ENCODE results near the gene ALPL. TPM values are rescaled to one million over a fixed set of nuclear protein-coding genes. Genes with fewer than 3 reads are reported as not detected.
"Not testable (repeated sequence)": the region's sequence is repeated elsewhere in the genome, so short reads cannot be mapped to it uniquely, and the experiment has no call there.

ALPL gene
- polyA plus RNA-seq, 3 donors: 2.8 to 51.4 (median 29.6) TPM

DNA sequence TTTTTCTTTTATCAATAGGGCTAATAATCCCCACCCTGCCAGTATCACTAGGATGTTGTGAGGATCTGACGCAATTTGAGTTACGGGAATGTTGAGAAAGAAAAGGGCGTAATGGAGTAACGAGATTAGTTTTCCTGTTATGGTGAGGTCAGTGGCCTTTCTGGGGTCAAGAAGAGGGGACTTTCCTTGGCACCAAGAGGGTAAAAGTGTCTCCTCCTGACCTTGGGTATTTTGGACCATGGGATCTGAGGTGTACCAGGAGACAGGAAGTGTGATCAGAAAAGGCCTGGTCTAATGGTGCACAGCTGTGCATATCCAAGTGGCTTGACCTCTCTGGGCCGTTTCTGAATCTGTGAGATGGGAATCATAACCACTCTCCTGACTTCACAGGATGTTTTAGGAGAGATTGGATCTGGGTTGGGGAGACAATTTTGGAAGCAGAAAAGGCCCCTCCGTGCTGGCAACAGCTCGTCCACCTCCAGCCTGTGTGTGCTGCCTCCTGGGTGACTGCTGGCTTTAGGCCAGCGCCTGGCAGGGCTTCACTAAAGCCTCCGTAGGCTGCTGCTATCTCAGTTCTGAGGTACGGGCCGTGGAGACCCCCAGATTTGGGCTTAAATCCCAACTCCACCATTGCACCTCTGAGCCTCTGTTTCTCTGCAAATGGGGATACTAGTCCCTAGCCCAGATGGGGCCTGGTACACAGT is 37.1 kb downstream of the ALPL start:
- H3K27ac ChIP-seq (ENCODE audit: low read depth, low read length): no peak overlapping the region
- 53 to 80% (median 65%) methylated on average over 11 of the region's 11 CpGs for WGBS, 3 donors

DNA sequence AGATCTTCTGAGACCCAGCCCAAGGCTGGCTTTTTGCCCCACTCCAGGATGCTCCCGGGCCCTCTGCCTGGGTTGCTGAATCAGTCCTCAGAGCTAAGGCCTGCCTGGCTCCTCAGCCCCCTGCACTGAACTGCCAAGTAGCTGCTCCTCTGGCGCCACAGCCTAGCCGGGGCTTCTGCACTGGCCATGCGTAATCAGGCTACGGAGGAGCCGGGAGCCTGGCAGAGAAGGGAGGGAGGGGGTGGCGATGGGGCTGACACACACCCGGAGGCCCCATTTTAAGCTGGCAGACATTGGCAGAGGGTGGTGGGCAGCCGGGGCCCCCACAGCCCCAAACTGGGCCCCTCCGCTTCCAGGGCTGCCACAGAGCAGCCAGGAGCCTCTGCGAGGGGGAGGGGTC is 38.7 kb downstream of the ALPL start:
- 77 to 87% (median 81%) methylated on average over 10 to 11 of the region's 11 CpGs for WGBS, 3 donors

DNA sequence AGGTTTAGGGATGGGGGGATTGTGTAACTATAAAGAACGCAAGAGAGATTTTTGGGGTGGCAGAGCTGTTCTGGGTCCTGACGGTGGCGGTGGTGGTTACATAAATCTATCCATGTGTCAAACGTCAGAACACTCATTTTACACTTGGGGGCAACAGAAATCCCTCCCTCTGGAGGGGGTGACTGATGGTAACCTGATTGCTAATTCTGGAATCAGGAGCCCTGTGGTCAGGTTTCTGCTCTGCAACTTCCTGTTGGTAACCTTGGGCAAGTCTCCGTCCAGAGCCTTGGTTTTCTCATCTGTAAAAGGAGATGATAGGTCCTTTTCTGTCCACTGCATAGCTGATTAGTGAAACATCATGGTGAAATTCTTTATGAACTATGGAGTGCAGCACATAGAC is 40.9 kb downstream of the ALPL start:
- H3K27ac ChIP-seq (ENCODE audit: low read depth, low read length): no peak overlapping the region

More for the DNA sequence above, 38.7 kb downstream of the ALPL start:
- H3K27ac ChIP-seq (ENCODE audit: low read depth, low read length): no peak overlapping the region

GRCh38 chr1:21550866-21551475 is 41.7 kb downstream of the ALPL start:
- H3K27ac ChIP-seq (ENCODE audit: low read depth, low read length): no peak overlapping the region
- WGBS, 3 donors: 62 to 85% (median 82%) methylated on average over 12 of the region's 12 CpGs

More for the DNA sequence above, 40.9 kb downstream of the ALPL start:
- WGBS, 3 donors: 41 to 54% (median 52%) methylated on average over 5 of the region's 5 CpGs

DNA sequence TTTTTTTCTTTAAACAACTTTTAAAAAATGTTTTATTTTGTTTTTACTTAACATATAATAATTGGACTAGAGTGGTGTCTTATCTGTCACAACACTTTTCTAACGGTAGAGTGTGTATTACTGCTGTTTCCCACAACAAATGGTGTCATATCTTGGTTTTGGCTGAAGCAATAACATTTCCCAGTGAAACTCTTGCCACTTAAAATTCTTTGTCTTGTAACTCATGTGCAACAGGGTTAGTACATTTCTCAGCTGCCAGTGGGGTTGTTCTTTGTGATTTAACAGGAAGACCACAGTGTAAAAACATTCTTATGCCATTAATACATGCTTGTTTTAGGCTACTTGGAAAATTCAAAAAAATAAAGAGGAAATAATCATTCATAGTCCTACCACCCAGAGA is 43.5 kb downstream of the ALPL start:
- H3K27ac ChIP-seq (ENCODE audit: low read depth, low read length): no peak overlapping the region
- 6 to 46% (median 15%) methylated on average over 1 of the region's 1 CpG for WGBS, 3 donors

- WGBS, 3 donors: 41 to 72% (median 47%) methylated on average over 8 of the region's 8 CpGs
- no peak overlapping the region for H3K27ac ChIP-seq (ENCODE audit: low read depth, low read length)
These were observed 44.1 kb downstream of the ALPL start for GRCh38 chr1:21553116-21553926.

- H3K27ac ChIP-seq (ENCODE audit: low read depth, low read length): no peak overlapping the region
- 68 to 87% (median 87%) methylated on average over 5 of the region's 5 CpGs for WGBS, 3 donors
These were observed 50.8 kb downstream of the ALPL start for GRCh38 chr1:21559788-21560567.

DNA sequence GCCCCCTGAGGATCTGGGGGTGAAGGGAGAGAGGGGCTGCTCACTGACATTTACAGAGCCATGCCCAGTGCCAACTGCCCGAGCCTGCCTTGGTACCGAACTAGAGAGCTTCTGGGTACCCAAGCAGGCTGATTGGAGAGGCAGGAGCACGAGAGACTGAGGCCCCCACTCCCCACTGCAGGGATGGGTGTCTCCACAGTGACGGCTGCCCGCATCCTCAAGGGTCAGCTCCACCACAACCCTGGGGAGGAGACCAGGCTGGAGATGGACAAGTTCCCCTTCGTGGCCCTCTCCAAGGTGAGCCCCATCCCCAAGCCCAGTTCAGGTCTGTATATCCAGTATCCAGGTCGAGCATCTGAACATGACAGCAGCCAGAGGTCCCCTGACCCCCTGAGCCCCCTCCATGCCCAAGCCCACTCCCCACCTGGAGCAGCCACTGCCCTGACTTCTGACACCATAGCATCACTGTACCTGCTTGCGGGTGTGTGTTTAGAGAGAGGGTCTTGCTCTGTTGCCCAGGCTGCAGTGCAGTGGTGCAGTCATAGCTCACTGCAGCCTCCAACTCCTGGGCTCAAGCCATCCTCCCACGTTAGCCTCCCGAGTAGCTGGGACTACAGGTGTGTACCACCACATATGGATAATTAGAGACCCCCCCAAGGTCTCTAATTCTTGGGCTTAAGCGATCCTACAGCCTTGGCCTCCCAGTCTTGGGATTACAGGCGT is 51.9 kb downstream of the ALPL start:
- H3K27ac ChIP-seq (ENCODE audit: low read depth, low read length): no peak overlapping the region
- WGBS, 3 donors: 89 to 94% (median 91%) methylated on average over 12 of the region's 12 CpGs

DNA sequence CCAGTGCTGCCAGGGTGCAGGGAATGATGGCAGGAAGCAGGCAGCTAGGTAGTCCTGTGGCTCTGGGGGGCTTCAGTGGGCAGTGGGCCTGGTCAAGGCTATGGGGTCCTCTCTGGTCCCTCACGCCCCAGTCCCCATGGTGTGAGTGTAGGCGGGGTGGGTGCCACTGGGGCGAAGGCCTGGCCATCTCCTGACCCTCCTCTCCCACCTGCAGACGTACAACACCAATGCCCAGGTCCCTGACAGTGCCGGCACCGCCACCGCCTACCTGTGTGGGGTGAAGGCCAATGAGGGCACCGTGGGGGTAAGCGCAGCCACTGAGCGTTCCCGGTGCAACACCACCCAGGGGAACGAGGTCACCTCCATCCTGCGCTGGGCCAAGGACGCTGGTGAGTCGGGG is 53.7 kb downstream of the ALPL start:
- no peak overlapping the region for H3K27ac ChIP-seq (ENCODE audit: low read depth, low read length)
- WGBS, 3 donors: 87 to 95% (median 94%) methylated on average over 15 of the region's 15 CpGs

DNA sequence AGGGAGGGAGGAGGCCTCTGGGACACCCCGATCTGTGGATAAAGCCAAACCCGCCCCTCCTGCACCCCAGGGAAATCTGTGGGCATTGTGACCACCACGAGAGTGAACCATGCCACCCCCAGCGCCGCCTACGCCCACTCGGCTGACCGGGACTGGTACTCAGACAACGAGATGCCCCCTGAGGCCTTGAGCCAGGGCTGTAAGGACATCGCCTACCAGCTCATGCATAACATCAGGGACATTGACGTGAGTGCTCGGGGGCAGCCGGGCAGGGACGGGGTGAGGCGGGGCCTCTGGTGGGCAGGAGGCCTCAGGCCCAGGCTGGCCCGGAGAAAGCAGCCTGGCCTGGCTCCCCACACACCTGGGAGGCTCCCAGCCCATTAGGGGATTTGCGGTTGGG is 54.7 kb downstream of the ALPL start:
- no peak overlapping the region for H3K27ac ChIP-seq (ENCODE audit: low read depth, low read length)
- 89 to 95% (median 93%) methylated on average over 17 of the region's 17 CpGs for WGBS, 3 donors

DNA sequence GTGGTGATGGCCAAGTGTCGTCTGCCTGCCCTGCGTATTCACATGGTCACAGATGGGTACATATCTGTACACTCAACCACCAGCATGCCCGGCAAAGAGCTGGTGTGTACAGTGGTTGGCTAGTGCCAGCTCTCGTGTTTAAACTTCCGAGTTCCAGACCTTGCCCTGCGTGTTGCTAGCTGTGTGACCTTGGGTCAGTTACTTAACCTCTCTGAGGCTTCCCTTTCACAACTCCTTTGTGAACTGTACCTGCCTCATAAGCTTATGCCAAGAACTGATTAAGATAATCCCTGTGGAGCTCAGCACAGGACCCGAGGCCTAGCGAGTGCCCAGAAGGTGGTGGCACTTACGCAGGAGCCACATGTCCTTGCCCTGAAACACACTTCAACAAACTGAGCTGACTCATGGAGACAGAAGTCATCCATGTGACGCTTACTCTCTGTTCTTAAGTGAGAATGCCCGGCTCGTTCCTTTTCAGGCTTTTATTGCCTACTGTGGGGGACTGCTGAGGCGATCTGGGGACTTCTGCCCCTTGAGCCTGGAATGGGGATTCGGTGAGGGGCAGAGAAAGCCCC is 55.4 kb downstream of the ALPL start:
- H3K27ac ChIP-seq (ENCODE audit: low read depth, low read length): no peak overlapping the region
- WGBS, 3 donors: 72 to 89% (median 88%) methylated on average over 14 of the region's 14 CpGs

DNA sequence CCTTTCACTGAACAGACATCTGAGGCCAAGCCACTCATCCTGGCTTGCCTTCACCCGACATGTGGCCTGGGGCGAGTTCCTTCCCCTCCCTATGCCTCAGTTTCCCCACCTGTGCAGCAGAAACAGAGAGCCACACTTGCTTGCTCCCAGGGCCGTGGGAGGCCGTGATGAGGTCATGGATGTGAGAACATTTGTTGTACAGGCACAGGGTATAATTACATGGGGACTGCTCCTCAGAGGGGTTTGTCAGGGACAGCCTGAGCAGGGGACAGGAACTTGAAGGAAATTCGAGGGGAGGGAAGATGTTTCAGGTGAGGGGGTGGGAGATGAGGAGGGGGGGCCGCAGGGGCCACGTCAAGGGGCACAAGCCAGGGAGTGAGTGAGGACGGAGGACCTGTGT is 56.1 kb downstream of the ALPL start:
- H3K27ac ChIP-seq (ENCODE audit: low read depth, low read length): no peak overlapping the region
- 59 to 68% (median 61%) methylated on average over 8 of the region's 8 CpGs for WGBS, 3 donors

DNA sequence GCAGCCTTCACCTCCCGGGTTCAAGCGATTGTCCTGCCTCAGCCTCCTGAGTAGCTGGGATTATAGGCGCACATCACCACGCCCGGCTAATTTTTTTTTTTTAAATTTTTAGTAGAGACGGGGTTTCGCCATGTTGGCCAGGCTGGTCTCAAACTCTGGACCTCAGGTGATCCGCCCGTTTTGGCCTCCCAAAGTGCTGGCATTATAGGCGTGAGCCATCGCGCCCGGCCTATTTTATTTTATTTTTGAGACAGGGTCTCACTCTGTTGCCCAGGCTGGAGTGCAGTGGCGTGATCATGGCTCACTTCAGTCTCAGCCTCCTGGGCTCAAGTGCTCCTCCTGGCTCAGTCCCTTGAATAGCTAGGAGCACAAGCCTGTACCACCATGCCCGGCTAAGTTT is 57.1 kb downstream of the ALPL start:
- 93 to 96% (median 93%) methylated on average over 15 of the region's 15 CpGs for WGBS, 3 donors
- H3K27ac ChIP-seq (ENCODE audit: low read depth, low read length): not testable (repeated sequence)

GRCh38 chr1:21567241-21568005 is 58.2 kb downstream of the ALPL start:
- no peak overlapping the region for H3K27ac ChIP-seq (ENCODE audit: low read depth, low read length)
- 83 to 87% (median 84%) methylated on average over 20 to 24 of the region's 24 CpGs for WGBS, 3 donors

DNA sequence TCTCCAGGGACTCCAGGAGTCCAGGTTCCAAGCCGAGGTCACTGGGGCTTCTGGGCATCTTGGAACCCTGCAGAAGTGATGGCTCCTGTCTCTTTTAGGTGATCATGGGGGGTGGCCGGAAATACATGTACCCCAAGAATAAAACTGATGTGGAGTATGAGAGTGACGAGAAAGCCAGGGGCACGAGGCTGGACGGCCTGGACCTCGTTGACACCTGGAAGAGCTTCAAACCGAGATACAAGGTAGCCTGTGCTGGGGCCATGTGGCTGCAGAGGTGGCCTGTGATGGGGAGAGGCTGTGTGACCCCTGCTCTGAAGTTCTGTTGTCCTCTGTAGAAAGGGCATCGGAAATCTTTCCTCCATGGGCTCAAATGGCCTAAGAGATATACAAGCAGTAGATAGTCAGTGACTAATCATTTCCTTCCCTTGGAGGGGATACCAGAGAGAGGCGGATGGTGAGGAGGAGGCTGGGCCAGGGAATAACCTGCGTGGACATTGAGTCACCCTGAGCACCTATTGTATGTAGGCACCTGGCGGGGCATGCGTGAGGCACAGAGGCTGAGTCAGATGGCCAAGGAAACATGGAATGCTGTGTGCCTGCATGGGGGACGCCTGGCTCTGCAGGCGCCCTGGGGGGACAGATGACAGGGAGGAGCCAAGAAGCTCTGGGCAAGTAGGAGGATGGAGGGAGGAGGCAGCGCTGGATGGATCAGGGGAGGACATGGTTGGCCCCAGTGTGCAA is 59.0 kb downstream of the ALPL start:
- no peak overlapping the region for H3K27ac ChIP-seq (ENCODE audit: low read depth, low read length)
- 84 to 90% (median 88%) methylated on average over 15 of the region's 15 CpGs for WGBS, 3 donors

DNA sequence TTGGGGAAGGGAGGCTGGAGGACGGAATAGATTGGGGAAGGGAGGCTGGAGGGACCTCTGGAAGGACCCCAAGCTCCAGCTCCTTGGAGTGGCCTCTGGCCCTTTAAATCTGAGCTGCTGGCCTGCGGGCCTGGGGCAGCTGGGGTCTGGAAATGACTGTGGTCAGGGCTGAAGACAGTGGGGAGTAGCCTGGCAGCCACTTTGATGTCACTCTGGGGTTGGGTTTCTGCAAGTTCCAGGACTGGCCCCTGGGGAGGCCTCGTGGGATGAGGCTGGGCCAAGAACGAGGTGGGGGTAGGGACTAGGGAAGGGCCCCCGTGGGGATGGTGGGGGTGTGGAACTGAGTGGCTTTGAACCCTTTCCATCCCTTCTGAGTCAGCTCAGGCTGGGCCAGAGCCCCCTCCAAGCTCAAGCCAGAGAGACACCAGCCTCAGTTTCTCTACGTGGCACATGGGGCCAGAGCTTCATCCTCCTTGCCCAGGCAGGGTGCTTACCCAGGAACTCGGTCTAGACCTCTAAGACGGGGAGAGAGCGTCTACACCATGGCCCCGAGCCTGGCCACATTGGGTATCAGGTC is 59.7 kb downstream of the ALPL start:
- no peak overlapping the region for H3K27ac ChIP-seq (ENCODE audit: low read depth, low read length)
- WGBS, 3 donors: 70 to 85% (median 77%) methylated on average over 10 of the region's 10 CpGs
